Activated T-helper 2 cell treated with anti-CD3 and anti-CD28 coated beads, Interferon-gamma antibody, Interleukin-2, Interleukin-4, amounts not matched to agents 10 μg/mL and 5 μg/mL and 100 μg/mL, durations not matched to agents 14 hours and 24 hours and 36 hours (primary cell): ENCODE data around the gene CD81. TPM values are rescaled to one million over a fixed set of nuclear protein-coding genes. Genes with fewer than 3 reads are reported as not detected.

ENCODE experiments used
- DNase-seq: peaks from one replicate; pipeline ENCODE4 v3.0.0; 2021; ENCODE audit warnings: low spot score
- H3K27ac Mint-ChIP-seq: one replicate; pipeline ENCODE4 v1.8.0; 2021; ENCODE audit warnings: mixed read lengths
- H3K27me3 Mint-ChIP-seq: one replicate; pipeline ENCODE4 v1.8.0; 2021; ENCODE audit warnings: low read depth, mixed read lengths
- H3K36me3 Mint-ChIP-seq: one replicate; pipeline ENCODE4 v1.8.0; 2021; ENCODE audit warnings: low read depth, mixed read lengths
- H3K4me1 Mint-ChIP-seq: one replicate; pipeline ENCODE4 v1.8.0; 2021; ENCODE audit warnings: low read depth, mixed read lengths
- H3K4me3 Mint-ChIP-seq: one replicate; pipeline ENCODE4 v1.8.0; 2021; ENCODE audit warnings: low read depth, mild to moderate bottlenecking, moderate library complexity, mixed read lengths
- H3K9me3 Mint-ChIP-seq: one replicate; pipeline ENCODE4 v1.8.0; 2021; ENCODE audit warnings: mixed read lengths
- intact Hi-C: fragments of 100-400 bp; cut with micrococcal nuclease; formaldehyde crosslinking; loops from one replicate; pipeline ENCODE4 v1.15.1; 2023
- total RNA-seq: library from RNA; stranded (reverse); gene quantifications from 2 replicates; pipeline ENCODE4 v1.2.3, GENCODE V29; 2022

The CD81 gene
- total RNA-seq, 1 donor from 2014 or later: 211 TPM

DNA sequence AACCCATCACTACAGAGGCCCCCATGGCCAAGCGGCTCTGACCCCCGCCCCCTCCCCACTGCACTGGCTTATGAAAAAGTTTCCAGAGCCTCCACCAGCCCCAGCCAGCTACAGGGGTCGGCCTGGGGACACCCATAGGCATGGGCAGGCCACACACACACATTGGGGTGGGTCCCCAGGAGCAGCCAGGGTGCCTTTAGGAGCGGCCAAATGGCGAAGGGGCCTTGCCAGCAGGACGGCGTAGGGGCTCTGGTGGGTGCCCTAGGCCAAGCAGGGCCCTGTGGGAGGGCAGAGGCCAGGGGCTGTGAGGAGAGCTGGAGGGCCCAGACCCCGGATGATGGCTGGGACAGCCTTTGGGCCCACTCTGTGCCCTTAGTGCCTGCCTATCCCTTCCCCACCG lies 33.5 kb downstream of the CD81 start:
- no peaks in the 10 kb centered on the region for H3K36me3 Mint-ChIP-seq
- no peaks in the 10 kb centered on the region for H3K27me3 Mint-ChIP-seq
- intact Hi-C loops: no loop called here
- H3K4me3 Mint-ChIP-seq: no peak overlapping the region
- H3K9me3 Mint-ChIP-seq: no peaks in the 10 kb centered on the region
- no peaks in the 10 kb centered on the region for H3K4me1 Mint-ChIP-seq
- no peak overlapping the region for H3K27ac Mint-ChIP-seq
- no peak for DNase-seq

GRCh38 chr11:2411446-2412305 lies 34.6 kb downstream of the CD81 start:
- no peak for DNase-seq
- Mint-ChIP-seq H3K4me3 (no peak overlapping the region), H3K27ac (no peak overlapping the region), H3K4me1 (no peaks in the 10 kb centered on the region), H3K9me3 (no peaks in the 10 kb centered on the region), H3K36me3 (no peaks in the 10 kb centered on the region), H3K27me3 (no peaks in the 10 kb centered on the region)
- intact Hi-C loops: no loop called here

DNA sequence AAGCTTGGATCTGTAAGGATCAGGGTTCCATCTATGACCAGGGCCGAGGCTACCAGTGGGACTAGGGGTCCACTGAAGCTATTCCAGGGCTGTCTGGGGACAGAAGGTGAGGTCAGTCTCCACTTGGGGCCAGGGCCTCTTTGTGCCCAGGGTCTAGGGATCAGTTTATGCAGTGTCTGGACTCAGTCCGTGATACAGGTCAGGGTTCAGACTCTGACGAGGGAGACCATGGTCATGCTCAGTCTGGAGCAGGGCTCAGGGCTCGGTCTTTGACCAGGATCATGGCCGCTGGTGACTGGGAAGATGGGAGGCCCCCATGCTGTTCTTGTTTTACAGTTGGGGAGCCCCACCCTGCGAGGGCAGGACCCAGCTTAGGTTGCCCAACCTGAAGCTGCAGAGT lies 35.2 kb downstream of the CD81 start:
- Mint-ChIP-seq H3K4me1 (no peaks in the 10 kb centered on the region), H3K4me3 (no peak overlapping the region), H3K27me3 (no peaks in the 10 kb centered on the region), H3K36me3 (no peaks in the 10 kb centered on the region), H3K9me3 (no peaks in the 10 kb centered on the region), H3K27ac (no peak overlapping the region)
- intact Hi-C loops: no loop called here
- no peak for DNase-seq

GRCh38 chr11:2413742-2414579 lies 36.9 kb downstream of the CD81 start:
- Mint-ChIP-seq H3K27me3 (no peaks in the 10 kb centered on the region), H3K4me1 (no peaks in the 10 kb centered on the region), H3K9me3 (no peaks in the 10 kb centered on the region), H3K36me3 (no peaks in the 10 kb centered on the region), H3K4me3 (no peak overlapping the region), H3K27ac (no peak overlapping the region)
- intact Hi-C loops: no loop called here
- no peak for DNase-seq

- H3K27me3 Mint-ChIP-seq: no peaks in the 10 kb centered on the region
- no peaks in the 10 kb centered on the region for H3K4me1 Mint-ChIP-seq
- H3K4me3 Mint-ChIP-seq: no peak overlapping the region
- no peak overlapping the region for H3K27ac Mint-ChIP-seq
- no peak for DNase-seq
- intact Hi-C loops: no loop called here
- H3K36me3 Mint-ChIP-seq: no peaks in the 10 kb centered on the region
- H3K9me3 Mint-ChIP-seq: no peaks in the 10 kb centered on the region
Observed at GRCh38 chr11:2414616-2415015, 37.5 kb downstream of the CD81 start.

DNA sequence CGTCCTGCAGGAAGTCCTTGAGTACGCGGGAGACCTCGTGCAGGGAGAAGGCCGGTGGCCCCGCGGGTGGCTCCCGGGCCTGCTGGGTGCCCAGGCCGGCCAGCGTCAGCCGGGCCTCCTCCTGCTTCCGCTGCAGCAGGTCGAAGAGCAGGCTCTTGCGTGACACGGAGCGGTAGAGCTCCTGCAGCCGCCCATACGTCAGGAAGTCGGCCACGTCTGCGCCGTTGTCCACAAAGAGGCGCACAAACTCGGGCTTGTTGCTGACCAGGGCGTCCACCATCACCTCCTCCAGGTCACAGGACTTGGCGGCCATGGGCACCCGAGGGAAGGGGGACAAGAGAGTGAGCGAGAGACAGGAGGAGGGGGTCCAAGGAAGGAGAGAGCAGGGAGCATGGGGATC lies 38.1 kb downstream of the CD81 start:
- intact Hi-C loops: no loop called here
- H3K9me3 Mint-ChIP-seq: no peaks in the 10 kb centered on the region
- no peak overlapping the region for H3K27ac Mint-ChIP-seq
- H3K36me3 Mint-ChIP-seq: no peaks in the 10 kb centered on the region
- no peaks in the 10 kb centered on the region for H3K27me3 Mint-ChIP-seq
- no peak for DNase-seq
- no peaks in the 10 kb centered on the region for H3K4me1 Mint-ChIP-seq
- no peak overlapping the region for H3K4me3 Mint-ChIP-seq

DNA sequence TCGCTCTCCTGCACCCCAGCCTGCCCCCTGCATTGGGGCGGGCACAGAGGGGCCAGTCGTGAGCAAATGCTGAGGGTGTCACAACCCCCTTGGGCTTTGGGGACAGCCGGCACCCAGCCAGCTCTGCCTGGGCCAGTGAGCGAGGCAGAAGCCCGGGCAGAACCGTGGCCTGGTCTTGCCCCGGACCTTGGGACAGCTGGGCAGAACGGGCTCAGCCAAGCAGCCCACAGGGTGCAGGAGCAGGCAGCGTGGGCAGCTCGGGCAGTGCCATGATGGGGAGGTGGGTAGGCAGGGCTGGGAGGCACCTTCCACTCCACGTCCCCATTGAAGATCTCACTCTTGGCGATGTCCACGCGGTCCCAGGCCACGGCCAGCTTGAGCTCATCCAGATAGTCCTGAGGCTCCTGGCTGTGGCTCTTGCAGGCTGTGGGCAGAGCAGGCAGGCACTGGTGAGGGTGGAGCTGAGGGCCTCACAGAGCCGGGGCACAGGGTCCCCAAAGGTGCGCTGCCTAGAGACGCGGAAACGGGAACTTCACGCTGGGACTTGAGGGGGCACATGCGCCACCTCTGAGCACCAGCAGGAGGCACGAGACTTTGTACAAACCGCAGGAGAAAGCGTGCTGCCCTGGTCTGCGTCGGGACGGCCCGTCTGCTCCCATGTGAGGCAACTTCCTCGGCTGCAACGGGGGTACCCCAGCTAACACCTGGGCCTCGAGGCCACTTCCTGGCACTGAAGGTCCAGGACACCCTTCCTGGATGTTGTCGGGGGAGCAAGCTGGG lies 38.7 kb downstream of the CD81 start:
- H3K9me3 Mint-ChIP-seq: no peaks in the 10 kb centered on the region
- intact Hi-C loops: no loop called here
- H3K27ac Mint-ChIP-seq: no peak overlapping the region
- H3K4me1 Mint-ChIP-seq: no peaks in the 10 kb centered on the region
- no peak for DNase-seq
- no peaks in the 10 kb centered on the region for H3K36me3 Mint-ChIP-seq
- H3K4me3 Mint-ChIP-seq: no peak overlapping the region
- no peaks in the 10 kb centered on the region for H3K27me3 Mint-ChIP-seq

DNA sequence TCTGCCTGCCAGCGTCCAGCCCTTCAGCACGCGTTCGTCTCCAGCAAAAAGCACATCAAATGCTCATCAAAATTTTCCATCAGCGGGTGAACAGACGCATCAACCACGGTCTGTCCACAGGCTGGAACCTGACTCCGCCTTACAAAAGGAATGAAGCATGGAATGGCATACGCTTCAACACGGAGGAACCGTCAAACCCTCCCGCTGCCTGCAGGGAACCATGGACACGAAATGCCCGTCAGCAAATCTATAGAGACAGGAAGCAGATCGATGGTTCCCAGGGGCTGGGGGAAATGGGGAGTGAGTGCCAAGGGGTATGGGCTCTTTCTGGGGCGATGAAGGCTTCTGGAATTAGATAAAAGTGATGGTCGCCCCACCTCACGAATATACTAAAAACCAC lies 39.7 kb downstream of the CD81 start:
- Mint-ChIP-seq H3K27ac (no peak overlapping the region), H3K27me3 (no peaks in the 10 kb centered on the region), H3K36me3 (no peaks in the 10 kb centered on the region), H3K4me3 (no peak overlapping the region), H3K4me1 (no peaks in the 10 kb centered on the region), H3K9me3 (no peaks in the 10 kb centered on the region)
- intact Hi-C loops: no loop called here
- DNase-seq: no peak

DNA sequence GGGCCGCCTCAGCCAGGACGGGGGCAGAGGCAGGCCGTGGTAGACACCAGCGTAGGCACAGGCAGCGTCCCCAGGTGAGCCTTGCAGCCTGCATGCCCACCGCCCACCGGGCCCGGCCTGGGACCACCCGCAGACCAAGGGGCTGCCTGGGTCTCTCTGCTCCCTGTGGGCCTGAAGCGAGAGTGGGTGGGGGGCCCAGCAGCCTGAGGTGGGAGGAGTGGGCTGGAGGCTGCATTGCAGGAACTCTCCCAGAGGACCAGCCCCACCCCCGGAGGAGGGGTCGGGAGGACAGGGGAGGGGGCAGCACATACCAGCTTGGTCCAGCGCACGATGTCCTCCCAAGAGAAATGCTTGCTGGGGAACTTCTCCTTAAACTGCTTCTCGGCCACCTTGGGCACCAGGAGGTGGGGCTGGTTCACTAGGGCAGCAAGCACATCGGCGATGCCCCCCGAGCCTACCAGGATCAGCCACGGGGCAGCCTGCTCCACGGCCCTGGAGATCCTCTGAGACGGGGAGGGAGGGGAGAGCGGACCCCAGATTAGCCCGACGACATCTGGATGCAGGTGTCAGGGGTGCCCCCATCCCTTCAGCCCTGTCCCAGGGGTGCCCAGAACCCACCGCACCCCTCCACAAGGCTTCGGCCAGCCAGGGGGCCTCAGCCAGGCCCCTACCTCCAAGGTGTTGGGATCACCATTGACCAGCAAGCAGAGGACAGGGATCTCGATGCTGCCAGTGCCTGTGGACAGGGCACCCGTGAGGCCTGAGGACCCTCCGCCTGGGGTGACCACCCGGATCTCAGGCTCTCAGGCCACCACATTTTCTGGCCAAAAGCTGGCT lies 41.0 kb downstream of the CD81 start:
- no peaks in the 10 kb centered on the region for H3K9me3 Mint-ChIP-seq
- no peak overlapping the region for H3K27ac Mint-ChIP-seq
- no peaks in the 10 kb centered on the region for H3K27me3 Mint-ChIP-seq
- no peaks in the 10 kb centered on the region for H3K4me1 Mint-ChIP-seq
- no peak overlapping the region for H3K4me3 Mint-ChIP-seq
- DNase-seq: no peak
- intact Hi-C loops: no loop called here
- no peaks in the 10 kb centered on the region for H3K36me3 Mint-ChIP-seq

DNA sequence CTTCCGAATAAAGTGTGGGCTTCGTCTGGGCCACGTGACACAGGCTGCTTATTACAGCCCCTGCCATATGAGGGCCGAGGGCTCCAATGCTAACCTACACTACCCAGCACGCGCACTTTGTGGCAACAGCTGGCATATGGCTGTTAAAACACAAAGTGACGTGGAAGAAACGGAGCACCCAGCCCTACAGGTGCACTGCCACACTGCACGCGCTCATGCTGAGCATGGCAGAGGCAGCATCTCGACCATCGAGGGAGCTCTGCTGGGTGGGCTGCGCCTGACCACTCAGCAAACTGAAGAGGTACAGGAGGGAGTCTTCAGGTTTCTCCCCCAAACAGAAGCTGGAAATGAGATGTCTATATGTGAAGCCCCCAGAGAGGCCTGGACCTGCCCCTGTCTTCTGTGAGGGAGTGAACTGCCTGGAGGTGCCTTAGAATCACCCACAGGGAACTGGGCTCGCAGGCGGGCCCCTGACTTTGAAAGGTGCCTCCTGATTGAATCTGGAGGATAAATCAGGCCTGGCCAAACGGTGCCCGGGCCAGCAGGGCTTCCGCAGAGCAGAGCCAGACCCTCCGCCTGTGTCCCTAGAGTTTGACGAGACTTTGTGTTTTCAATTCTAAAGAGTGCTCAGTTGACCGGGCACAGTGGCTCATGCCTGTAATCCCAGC lies 41.7 kb downstream of the CD81 start:
- no peaks in the 10 kb centered on the region for H3K4me1 Mint-ChIP-seq
- no peaks in the 10 kb centered on the region for H3K36me3 Mint-ChIP-seq
- H3K27ac Mint-ChIP-seq: no peak overlapping the region
- no peaks in the 10 kb centered on the region for H3K27me3 Mint-ChIP-seq
- H3K4me3 Mint-ChIP-seq: no peak overlapping the region
- H3K9me3 Mint-ChIP-seq: no peaks in the 10 kb centered on the region
- intact Hi-C loops: loop anchor here (1.0 kb wide), 1 partner anchor 222 kb away; no protein-coding TSS in a partner anchor
- DNase-seq: no peak

DNA sequence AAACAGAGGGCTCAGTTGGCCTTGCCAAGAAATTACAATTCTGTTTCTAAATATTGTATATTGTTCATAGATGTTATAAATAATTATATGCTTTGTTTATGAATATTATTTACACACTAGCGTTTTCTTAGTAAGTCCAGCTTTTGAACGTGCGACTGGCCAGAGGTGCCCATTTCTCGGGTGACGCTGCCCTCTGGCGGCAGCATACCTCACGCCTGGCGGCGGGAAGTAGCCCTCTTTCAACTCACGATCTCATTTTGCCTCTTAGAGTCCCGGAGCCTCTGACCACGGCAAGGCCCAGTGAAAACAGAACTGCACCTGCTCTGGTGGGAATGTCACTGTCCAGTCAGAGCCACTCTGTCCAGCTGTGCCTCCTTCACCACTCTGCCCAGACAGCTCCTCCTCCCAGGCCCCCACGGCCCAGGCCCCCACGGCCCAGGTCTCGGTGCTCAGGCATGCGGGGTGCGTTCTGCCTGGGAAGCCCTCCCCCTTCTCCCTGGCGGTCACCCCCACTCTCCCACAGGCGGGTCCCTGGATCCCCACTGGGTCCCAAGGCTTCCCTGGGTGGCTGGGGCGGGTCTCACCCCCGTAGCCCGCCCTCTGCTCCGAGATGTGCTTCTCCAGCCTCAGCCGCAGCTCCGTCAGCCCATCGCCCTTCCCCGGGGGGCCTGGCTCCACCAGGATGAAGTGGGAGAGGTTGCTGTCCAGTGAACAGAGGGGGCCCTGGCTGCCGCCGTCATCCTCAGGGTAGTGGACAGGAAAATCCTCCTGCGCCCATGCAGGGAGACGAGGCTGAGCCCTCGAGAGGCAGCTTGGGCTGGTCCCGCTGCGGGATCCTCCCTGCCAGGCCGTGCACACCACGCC lies 42.8 kb downstream of the CD81 start:
- H3K4me1 Mint-ChIP-seq: no peaks in the 10 kb centered on the region
- H3K27me3 Mint-ChIP-seq: no peaks in the 10 kb centered on the region
- H3K36me3 Mint-ChIP-seq: no peaks in the 10 kb centered on the region
- no peak overlapping the region for H3K27ac Mint-ChIP-seq
- intact Hi-C loops: loop anchor here (1.0 to 2.0 kb wide), 3 partner anchors 115 to 233 kb away; no protein-coding TSS in a partner anchor
- H3K9me3 Mint-ChIP-seq: no peaks in the 10 kb centered on the region
- peak; percentile 38 for DNase-seq
- no peak overlapping the region for H3K4me3 Mint-ChIP-seq
